ENCODE measurements around the gene SPEN. TPM values are rescaled to one million over a fixed set of nuclear protein-coding genes. Genes with fewer than 3 reads are reported as not detected.
"Not testable (repeated sequence)": the region's sequence is repeated elsewhere in the genome, so short reads cannot be mapped to it uniquely, and the experiment has no call there.

SPEN gene
- total RNA-seq, 2 experiments from 2014 or later = 73.5 to 76.7 TPM

GRCh38 chr1:15804060-15804459 lies 43.4 kb upstream of the SPEN start:
- ChIA-PET POLR2A (no interaction called here), CTCF (interaction anchor here (0.6 to 1.3 kb wide), 3 partner anchors 9 to 172 kb away, joined by 3 read pairs; partner anchors contain the start of gene ZBTB17)
- ATAC-seq (ENCODE audit: poor library complexity) = no peak
- Mint-ChIP-seq H3K4me1 (ENCODE audit: low read depth) (no peaks in the 10 kb centered on the region), H3K27ac (no peak overlapping the region), H3K4me3 (no peak overlapping the region), H3K36me3 (ENCODE audit: low read depth) (no peaks in the 10 kb centered on the region), H3K9me3 (no peaks in the 10 kb centered on the region), H3K27me3 (peaks cover 10% of the 10 kb centered on the region)
- no peak for DNase-seq
- peaks cover 0 to 2% of the 10 kb centered on the region in 2 experiments for H3K27me3 ChIP-seq (ENCODE audit: control insufficient read depth in 1 of 2, insufficient read depth in 2 of 2, low read length in 2 of 2)
- no peaks in the 10 kb centered on the region for H3K36me3 ChIP-seq (ENCODE audit: insufficient read depth, low read length)
- H3K4me3 ChIP-seq (ENCODE audit: low read length) = no peak overlapping the region
- intact Hi-C loops (cut with DNase I, micrococcal nuclease) = loop anchor here in 1 of 2 experiments (5.0 kb wide), 1 partner anchor 203 kb away; no protein-coding TSS in a partner anchor
- no peak overlapping the region for H3K27ac ChIP-seq (ENCODE audit: low read depth in 1 of 2, low read length in 2 of 2)
- no peaks in the 10 kb centered on the region for H3K9me3 ChIP-seq (ENCODE audit: control insufficient read depth in 1 of 2, insufficient read depth in 1 of 2, low read length in 2 of 2)
- peaks cover 2% of the 10 kb centered on the region for H3K4me1 ChIP-seq (ENCODE audit: insufficient read depth, low read length)
- TF ChIP-seq CTCF (IDR thresholded peaks at IDR 0.05) = no peak

GRCh38 chr1:15807121-15807520 lies 40.4 kb upstream of the SPEN start:
- ATAC-seq (ENCODE audit: poor library complexity) (no peak), DNase-seq (no peak)
- no peaks in the 10 kb centered on the region for H3K4me1 Mint-ChIP-seq (ENCODE audit: low read depth)
- H3K4me1 ChIP-seq (ENCODE audit: insufficient read depth, low read length) = peaks cover 2% of the 10 kb centered on the region
- POLR2A ChIA-PET = no interaction called here
- H3K9me3 Mint-ChIP-seq = no peaks in the 10 kb centered on the region
- H3K36me3 Mint-ChIP-seq (ENCODE audit: low read depth) = no peaks in the 10 kb centered on the region
- H3K27me3 Mint-ChIP-seq = peaks cover 6% of the 10 kb centered on the region
- no peak overlapping the region for H3K27ac ChIP-seq (ENCODE audit: low read depth in 1 of 2, low read length in 2 of 2)
- H3K4me3 Mint-ChIP-seq = no peak overlapping the region
- no peak for TF ChIP-seq CTCF (IDR thresholded peaks at IDR 0.05)
- H3K4me3 ChIP-seq (ENCODE audit: low read length) = no peak overlapping the region
- intact Hi-C loops (cut with DNase I, micrococcal nuclease) = no loop called here
- CTCF ChIA-PET = no interaction called here
- no peaks in the 10 kb centered on the region for H3K36me3 ChIP-seq (ENCODE audit: insufficient read depth, low read length)
- no peak overlapping the region for H3K27ac Mint-ChIP-seq
- no peaks in the 10 kb centered on the region for H3K9me3 ChIP-seq (ENCODE audit: control insufficient read depth in 1 of 2, insufficient read depth in 1 of 2, low read length in 2 of 2)
- peaks cover 0 to 2% of the 10 kb centered on the region in 2 experiments for H3K27me3 ChIP-seq (ENCODE audit: control insufficient read depth in 1 of 2, insufficient read depth in 2 of 2, low read length in 2 of 2)

- H3K4me3 Mint-ChIP-seq; POLR2A ChIA-PET; intact Hi-C loops (cut with DNase I, micrococcal nuclease): not testable (repeated sequence)
Observed at GRCh38 chr1:15807549-15807948, 40.0 kb upstream of the SPEN start, which contains the start of gene UQCRHL. Gene UQCRHL, minus strand, starts transcription at chr1:15807649. Its CDS starts 0 bp downstream, at chr1:15807649.

GRCh38 chr1:15808955-15809354 lies 38.6 kb upstream of the SPEN start:
- CTCF ChIA-PET = no interaction called here
- no peak for ATAC-seq (ENCODE audit: poor library complexity)
- TF ChIP-seq CTCF (IDR thresholded peaks at IDR 0.05) = no peak

More at GRCh38 chr1:15807549-15807948, 40.0 kb upstream of the SPEN start, which contains the start of gene UQCRHL:
- H3K4me1 ChIP-seq (ENCODE audit: insufficient read depth, low read length); H3K4me1 Mint-ChIP-seq (ENCODE audit: low read depth); H3K27ac Mint-ChIP-seq; H3K27me3 Mint-ChIP-seq; H3K27me3 ChIP-seq (ENCODE audit: control insufficient read depth in 1 of 2, insufficient read depth in 2 of 2, low read length in 2 of 2); H3K27ac ChIP-seq (ENCODE audit: low read depth in 1 of 2, low read length in 2 of 2); H3K9me3 Mint-ChIP-seq; CTCF ChIA-PET; H3K36me3 Mint-ChIP-seq (ENCODE audit: low read depth); H3K36me3 ChIP-seq (ENCODE audit: insufficient read depth, low read length); H3K4me3 ChIP-seq (ENCODE audit: low read length); DNase-seq; ATAC-seq (ENCODE audit: poor library complexity); H3K9me3 ChIP-seq (ENCODE audit: control insufficient read depth in 1 of 2, insufficient read depth in 1 of 2, low read length in 2 of 2): not testable (repeated sequence)

More at GRCh38 chr1:15808955-15809354, 38.6 kb upstream of the SPEN start:
- H3K27me3 ChIP-seq (ENCODE audit: control insufficient read depth in 1 of 2, insufficient read depth in 2 of 2, low read length in 2 of 2) = no peaks in the 10 kb centered on the region
- H3K4me1 Mint-ChIP-seq (ENCODE audit: low read depth) = no peaks in the 10 kb centered on the region
- no peak for DNase-seq
- H3K27me3 Mint-ChIP-seq = no peaks in the 10 kb centered on the region
- intact Hi-C loops (cut with DNase I, micrococcal nuclease) = no loop called here
- H3K9me3 Mint-ChIP-seq = no peaks in the 10 kb centered on the region
- H3K4me3 Mint-ChIP-seq = no peak overlapping the region
- no peaks in the 10 kb centered on the region for H3K36me3 Mint-ChIP-seq (ENCODE audit: low read depth)
- no peaks in the 10 kb centered on the region for H3K4me1 ChIP-seq (ENCODE audit: insufficient read depth, low read length)
- H3K27ac ChIP-seq (ENCODE audit: low read depth in 1 of 2, low read length in 2 of 2) = no peak overlapping the region
- H3K27ac Mint-ChIP-seq = no peak overlapping the region
- no peaks in the 10 kb centered on the region for H3K9me3 ChIP-seq (ENCODE audit: control insufficient read depth in 1 of 2, insufficient read depth in 1 of 2, low read length in 2 of 2)
- H3K4me3 ChIP-seq (ENCODE audit: low read length) = no peak overlapping the region
- no peaks in the 10 kb centered on the region for H3K36me3 ChIP-seq (ENCODE audit: insufficient read depth, low read length)
- POLR2A ChIA-PET = no interaction called here
